Iris pigment epithelial cell (primary cell): ENCODE data around the gene ABHD12B.
A peak's percentile ranks its signal among the peaks of the same experiment; 100 is the strongest.

Experiments
- DNase-seq: peaks from one replicate; pipeline ENCODE4 v3.0.0-alpha.2; 2011; ENCODE audit warnings: low read depth

The ABHD12B gene

GRCh38 chr14:50839048-50839447, 32.8 kb upstream of the ABHD12B start:
- DNase-seq: peak; percentile 45

DNA sequence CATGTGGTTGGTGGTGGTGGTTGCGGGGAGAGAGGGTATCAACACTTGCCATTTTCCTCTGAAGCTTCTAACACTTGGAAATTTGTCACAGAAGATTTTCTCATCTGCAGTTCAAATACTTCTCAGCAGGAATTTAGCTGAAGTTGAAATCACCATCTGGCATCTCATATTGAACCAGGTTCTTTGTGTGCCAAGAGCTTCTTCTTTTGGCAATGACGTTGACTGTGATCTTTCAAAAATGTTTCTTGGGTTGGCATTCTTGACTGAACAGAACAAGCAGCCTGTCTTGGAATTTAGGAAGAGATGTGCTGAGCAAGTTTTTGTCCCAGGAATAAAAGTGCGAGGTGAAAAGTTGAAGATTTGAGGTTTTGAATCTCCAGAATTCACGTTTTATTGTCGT, 32.2 kb upstream of the ABHD12B start:
- DNase-seq: no peak

DNA sequence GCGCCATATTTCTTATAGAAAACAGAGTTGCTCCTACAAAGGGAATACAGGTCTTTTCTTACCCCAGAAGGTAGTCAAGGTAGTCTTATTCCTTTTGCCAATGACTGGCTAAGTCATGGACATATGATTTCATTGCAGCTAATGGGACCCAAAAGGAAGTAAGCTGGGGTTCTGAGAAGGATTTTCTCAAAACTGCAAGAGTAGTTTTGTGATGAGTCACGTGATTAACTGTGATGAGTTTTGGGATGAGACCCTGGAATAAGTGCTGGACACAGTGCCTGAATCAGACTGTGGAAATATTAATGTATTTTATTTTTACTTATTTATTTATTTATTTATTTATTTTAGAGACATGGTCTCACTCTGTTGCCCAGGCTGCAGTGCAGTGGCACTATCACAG, 27.5 kb upstream of the ABHD12B start:
- DNase-seq: no peak

GRCh38 chr14:50845166-50845565, 26.7 kb upstream of the ABHD12B start:
- DNase-seq: no peak

DNA sequence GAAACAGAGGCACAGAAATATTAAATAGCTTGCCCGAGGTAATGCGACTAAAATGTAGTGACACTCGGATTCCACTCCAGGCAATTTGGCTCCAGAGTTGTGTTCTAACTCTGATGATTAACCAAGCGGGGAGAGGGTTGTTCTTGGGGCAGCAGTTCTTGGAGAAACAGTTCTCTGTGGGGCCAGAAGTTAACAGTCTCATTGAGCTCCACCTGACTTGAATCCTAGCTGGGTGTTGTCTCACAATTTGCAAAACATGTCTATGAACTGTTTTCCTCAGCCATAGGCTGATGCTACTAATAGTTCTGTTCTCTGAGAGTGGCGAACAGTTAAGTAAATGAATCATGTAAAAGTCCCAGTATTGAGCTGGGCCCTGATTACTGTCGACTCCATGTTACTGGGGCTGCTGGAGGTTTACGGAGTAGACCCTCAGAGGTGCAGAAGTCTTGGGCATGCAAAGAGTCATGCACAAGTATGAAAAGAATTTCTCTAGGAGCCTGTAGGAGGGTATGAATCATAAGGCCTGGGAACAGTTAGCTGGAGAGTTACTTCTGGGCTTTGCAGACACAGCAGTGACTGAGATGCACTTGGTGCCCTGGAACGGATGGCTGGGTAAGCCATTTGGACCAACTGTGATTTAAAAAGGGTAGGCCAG, 25.5 kb upstream of the ABHD12B start:
- peak; percentile 93 for DNase-seq

- DNase-seq: no peak
Observed at GRCh38 chr14:50853891-50854290, 18.0 kb upstream of the ABHD12B start.

GRCh38 chr14:50854521-50854920, 17.3 kb upstream of the ABHD12B start:
- DNase-seq: no peak

DNA sequence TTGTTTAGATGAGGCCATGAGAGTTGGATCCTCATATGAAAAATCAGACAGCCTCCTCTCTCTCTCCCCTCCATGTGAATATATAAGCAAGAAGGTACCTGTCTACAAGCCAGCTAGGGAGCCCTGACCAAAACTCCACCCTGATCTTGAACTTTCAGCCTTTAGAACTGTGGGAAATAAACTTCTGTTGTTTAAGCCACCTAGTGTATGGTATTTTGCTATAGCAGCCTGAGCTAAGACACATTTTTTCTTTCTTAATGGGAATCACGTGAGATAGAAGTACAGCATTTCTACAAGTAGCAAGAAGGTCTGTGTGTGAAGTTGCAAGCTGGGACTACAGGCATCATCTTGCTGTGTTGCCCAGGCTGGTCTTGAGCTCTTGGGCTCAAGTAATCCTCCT, 16.3 kb upstream of the ABHD12B start:
- no peak for DNase-seq

DNA sequence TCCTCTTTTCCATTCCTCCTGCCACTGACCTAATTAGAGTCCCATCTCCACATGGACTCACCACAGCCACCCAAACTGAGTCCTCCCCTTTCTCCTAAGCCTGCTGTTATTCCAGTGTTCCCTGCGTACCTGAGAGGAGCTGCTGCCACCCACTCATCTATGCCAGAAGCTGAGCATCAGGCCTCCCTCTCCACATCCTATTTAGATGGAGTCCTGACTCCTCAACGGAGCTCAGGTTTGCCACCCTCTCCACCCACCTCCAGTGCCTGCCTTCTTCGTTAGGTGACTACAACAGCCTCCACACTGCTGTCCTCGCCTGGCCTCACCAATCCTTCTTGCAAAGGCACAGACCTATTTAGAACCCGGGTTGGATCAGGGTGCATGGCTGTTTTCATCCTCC, 15.2 kb upstream of the ABHD12B start:
- no peak for DNase-seq

DNA sequence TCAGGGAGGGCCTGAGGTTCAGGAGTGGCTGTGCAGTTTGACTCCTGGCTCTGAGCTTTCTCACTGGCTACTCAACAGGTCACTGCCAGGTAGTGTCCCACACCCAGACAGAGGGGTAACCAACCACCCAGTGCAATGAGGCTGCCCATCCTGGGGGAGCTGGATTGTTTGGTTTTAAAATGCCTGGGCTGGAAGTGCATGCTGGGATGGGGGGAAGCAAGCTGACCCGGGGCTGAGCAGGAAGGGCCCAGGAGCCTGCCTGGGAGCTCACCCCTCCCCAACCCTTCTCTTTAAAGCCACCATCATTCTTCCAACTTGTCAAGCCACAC, 12.6 kb upstream of the ABHD12B start:
- DNase-seq: no peak

DNA sequence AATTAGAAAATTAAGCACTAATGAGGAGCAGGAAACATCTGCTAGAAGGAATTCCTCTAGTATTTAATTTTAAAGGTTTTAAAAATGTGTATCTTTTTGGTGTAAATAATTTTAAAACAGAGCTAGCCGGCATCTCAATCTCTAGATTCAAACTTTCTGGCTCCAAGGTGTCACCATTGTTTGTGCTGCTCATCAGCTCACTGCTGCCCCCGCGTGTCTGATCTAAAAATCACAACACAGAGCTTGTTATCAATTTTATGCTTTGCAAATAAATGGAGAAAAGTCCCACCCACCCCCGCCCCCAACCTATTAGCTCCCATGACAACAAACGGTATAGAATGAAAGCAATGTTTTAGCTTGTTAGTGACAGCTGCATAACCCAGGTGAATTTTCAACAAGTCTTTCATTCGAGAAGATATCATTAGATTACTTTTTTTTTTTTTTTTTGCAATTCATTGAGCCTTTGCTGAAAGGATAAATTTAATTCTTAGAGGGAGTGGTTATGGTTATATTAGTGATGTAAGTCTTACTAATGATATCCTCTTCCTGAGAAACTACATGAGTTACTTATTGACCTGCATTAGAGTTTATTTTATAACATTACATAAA, 11.3 kb upstream of the ABHD12B start:
- DNase-seq: peak; percentile 77

GRCh38 chr14:50862036-50862570, 9.8 kb upstream of the ABHD12B start:
- DNase-seq: peak; percentile 77

- DNase-seq: no peak
Observed at GRCh38 chr14:50864237-50864636, 7.6 kb upstream of the ABHD12B start.

GRCh38 chr14:50864946-50865345, 6.9 kb upstream of the ABHD12B start:
- DNase-seq: no peak

- DNase-seq: peak; percentile 80
Observed at GRCh38 chr14:50865391-50866076, 6.3 kb upstream of the ABHD12B start.

- DNase-seq: no peak
Observed at GRCh38 chr14:50871228-50871627, 625 bp upstream of the ABHD12B start.

DNA sequence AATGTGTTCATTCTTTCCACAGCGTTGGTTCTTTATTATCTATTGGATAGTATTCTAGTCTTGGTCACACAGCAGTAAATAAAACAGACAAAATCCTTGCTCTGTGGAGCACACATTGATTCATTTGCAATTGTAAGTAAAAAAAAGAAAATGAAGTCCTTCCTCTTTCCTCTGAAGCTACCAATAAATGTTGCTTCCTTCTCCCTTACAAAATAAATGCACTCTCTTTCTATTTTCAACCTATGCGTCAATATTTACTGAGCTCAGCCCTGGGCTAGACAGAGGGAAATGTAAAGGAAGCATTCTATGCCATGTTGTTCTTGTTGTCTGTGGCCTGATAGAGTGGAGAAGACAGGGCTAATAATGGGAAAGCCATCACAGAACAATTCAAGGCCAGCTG, 2.9 kb downstream of the ABHD12B start:
- DNase-seq: no peak

DNA sequence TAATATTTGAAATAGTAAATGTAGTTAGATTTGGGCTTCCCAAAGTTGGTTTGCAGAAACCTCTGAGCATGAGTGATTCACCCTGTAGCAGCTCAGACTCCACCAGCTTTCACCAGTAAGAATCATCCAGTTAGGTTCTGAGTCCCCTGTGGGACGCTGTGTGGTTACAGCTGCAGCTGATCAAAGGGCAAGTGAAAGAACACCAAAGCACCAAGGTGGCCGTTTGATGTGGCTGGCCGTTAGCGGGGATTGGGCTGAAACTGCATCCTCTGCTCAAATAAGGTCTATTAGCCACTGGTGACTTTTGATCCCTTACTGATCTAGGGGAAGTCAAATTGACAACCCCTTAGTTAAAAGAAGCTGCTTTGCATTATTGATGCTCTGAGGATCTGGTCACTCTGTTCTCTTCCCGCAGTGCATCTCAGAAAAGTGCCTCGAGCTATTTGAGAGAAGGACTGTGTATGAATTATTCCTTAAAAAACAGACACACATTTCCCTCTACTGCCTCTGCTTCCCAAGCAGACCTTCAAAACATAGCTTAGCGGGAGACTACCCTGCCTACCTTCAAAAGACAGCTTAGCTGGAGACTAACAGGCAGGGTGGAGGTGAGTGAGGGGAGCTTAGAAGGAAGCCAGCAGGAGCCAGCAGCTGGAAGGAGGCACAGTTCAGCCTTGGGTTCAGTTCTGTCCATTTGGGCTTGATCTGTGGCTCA, 3.7 kb downstream of the ABHD12B start:
- peak; percentile 29 for DNase-seq

- no peak for DNase-seq
Observed at GRCh38 chr14:50882932-50883826, 11.3 kb downstream of the ABHD12B start.

DNA sequence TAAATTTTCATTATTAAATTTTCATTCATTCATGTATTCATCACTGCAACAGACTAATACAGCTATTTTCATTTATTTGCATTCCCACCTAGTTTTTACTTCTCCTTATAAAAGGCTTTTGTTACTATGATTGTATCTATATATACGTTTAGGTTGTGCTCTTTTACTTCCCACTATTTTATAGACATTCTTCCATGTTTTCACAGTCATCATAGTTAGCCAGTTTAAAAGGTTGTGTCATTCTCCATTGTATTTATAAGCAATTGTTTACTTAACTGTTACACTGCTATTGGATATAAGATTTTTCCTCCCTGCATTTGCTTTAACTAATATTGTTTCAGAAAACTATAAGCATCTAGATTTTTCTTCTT, 12.0 kb downstream of the ABHD12B start:
- no peak for DNase-seq

DNA sequence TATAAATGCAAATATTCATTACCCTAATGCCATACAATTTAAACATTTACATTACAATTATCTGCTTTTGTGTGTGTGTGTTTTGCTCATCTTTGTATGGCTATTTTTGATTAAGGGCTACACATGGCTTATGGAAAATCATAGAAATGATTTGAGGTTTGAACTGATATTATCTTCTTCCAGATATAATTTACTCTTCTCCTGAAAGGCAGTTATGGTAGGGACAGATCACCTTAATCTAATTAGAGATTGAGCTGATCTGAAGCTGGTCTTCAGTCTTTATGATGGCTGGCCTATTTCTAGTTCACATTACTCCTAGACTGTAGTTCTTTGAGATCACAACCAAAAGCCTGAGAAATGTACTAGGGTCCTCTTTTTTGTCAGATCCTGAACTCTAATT, 15.6 kb downstream of the ABHD12B start:
- no peak for DNase-seq

DNA sequence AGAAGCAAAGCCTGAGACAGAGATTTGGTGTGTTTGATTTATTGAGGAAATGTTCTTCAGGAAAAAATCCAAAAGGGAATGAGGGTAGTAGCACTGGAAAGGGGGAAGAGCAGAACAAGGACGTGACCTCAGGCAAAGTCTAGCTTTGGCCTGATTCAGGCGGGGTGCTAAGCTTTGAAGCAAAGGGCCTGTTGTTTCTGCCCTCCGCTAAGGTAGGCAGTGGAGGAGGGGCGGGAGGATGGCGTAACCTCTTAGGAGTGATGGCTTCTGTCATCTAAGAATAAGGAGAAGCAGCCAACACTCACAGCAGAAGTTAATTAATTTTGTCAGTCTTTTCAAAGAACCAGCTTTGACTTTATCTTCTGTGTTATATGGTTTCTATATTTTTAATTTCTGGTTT, 20.4 kb downstream of the ABHD12B start:
- DNase-seq: no peak
